ENCODE measurements around the gene CLSTN3. TPM values are rescaled to one million over a fixed set of nuclear protein-coding genes. Genes with fewer than 3 reads are reported as not detected.

Gene CLSTN3
- total and polyA plus RNA-seq, 9 of the 15 experiments (the other 6 are each of a cell fraction or from before 2014, with no cell fraction given), result 0.08 to 23.2 (median 11.0) TPM

GRCh38 chr12:7188562-7189397 is 58.6 kb downstream of the CLSTN3 start (continued):
- TF ChIP-seq SP1 (CRISPR knock-in tag; IDR thresholded peaks at IDR 0.05) (peak; percentile 28; the same call in 1 of the 2 replicates), ZNF444 (CRISPR knock-in tag; IDR thresholded peaks at IDR 0.05) (no peak), KLF10 (CRISPR knock-in tag; IDR thresholded peaks at IDR 0.05) (no peak), ZNF511 (CRISPR knock-in tag; IDR thresholded peaks at IDR 0.05) (no peak), REST (IDR thresholded peaks at IDR 0.05; ENCODE audit: borderline replicate concordance) (peak; percentile 40; the same call in 1 of the 2 replicates), REST (CRISPR knock-in tag; IDR thresholded peaks at IDR 0.05; ENCODE audit: low read depth) (no peak), ZBTB40 (IDR thresholded peaks at IDR 0.05) (no peak), ZBTB40 (CRISPR knock-in tag; IDR thresholded peaks at IDR 0.05) (no peak), MAZ (CRISPR knock-in tag; conservative IDR thresholded peaks at IDR 0.05 in 1 of 2, IDR thresholded peaks at IDR 0.05 in 1 of 2) (0 out of 4 replicates have a peak, but pooled peaks of 1 of the 2 experiments have one; percentile 14)

Measured in K562 (cell line).